Endothelial cell of umbilical vein (primary cell): ENCODE results near the gene ARPC1A. TPM values are rescaled to one million over a fixed set of nuclear protein-coding genes. Genes with fewer than 3 reads are reported as not detected.

Source experiments
- BruUV-seq: library from RNA; stranded (reverse); fragments of 400-500 nt; replicated peaks from 2 replicates; lab custom pipeline; 2021; lab: Mats Ljungman, UMichigan
- CTCF ChIA-PET: fragments of 300-600, 350-600 bp; sonication (Branson Sonifier 250); formaldehyde crosslinking; loops from one replicate; lab custom pipeline; 2021; ENCODE audit warnings: antibody characterized with exemption, inconsistent platforms; lab: Charles Lee
- POLR2A ChIA-PET: fragments of 300-600, 350-600 bp; sonication (Branson Sonifier 250); formaldehyde crosslinking; loops from one replicate; lab custom pipeline; 2021; ENCODE audit warnings: antibody characterized with exemption, inconsistent platforms; lab: Charles Lee
- DNase-seq: peaks from one replicate; pipeline ENCODE4 v3.0.0-alpha.2; 2011; ENCODE audit warnings: low read depth, low spot score
- FAIRE-seq: peaks from 2 replicates; lab custom pipeline; 2011; peaks lifted over from hg19 to GRCh38; lab: Jason Lieb, UNC
- H2AFZ ChIP-seq: 2 replicates; pipeline ENCODE4 v1.6.0; 2012; ENCODE audit warnings: low read depth, low read length, control low read depth, inconsistent platforms
- H3K27ac ChIP-seq: 2 replicates; pipeline ENCODE4 v1.5.1; 2011; ENCODE audit warnings: low read depth, mild to moderate bottlenecking, control low read depth, low read length, moderate library complexity; ENCODE audit not compliant: insufficient read depth
- H3K27me3 ChIP-seq, 2 experiments: 2 replicates each; pipeline versions ENCODE4 v1.6.0 to v1.6.1; 2011; ENCODE audit warnings: low read length in 2 of 2, mixed read lengths in 1 of 2; ENCODE audit not compliant: control insufficient read depth in 2 of 2, insufficient read depth in 2 of 2
- H3K36me3 ChIP-seq, 2 experiments: 2 replicates in 1 of 2; 3 replicates in 1 of 2; pipeline ENCODE4 v1.5.1; 2011; ENCODE audit warnings: low read length in 2 of 2, mild to moderate bottlenecking in 1 of 2, moderate library complexity in 1 of 2; ENCODE audit not compliant: control insufficient read depth in 2 of 2, insufficient read depth in 2 of 2; ENCODE audit errors: extremely low read depth in 1 of 2
- H3K4me1 ChIP-seq: 3 replicates; pipeline ENCODE4 v1.5.1; 2011; ENCODE audit warnings: mild to moderate bottlenecking, low read length; ENCODE audit not compliant: control insufficient read depth, insufficient read depth; ENCODE audit errors: extremely low read depth
- H3K4me2 ChIP-seq: 2 replicates; pipeline ENCODE4 v1.6.1; 2011; ENCODE audit warnings: low read length, control low read depth, mixed read lengths; ENCODE audit not compliant: insufficient read depth
- H3K4me3 ChIP-seq, 3 experiments: fragments of 200-600 bp in 1 of 3; sonication (generic), shearing (Covaris generic) in 1 of 3; replicated peaks in 1 of 3; 2 replicates each; pipeline ENCODE4 v1.5.1; 2011 to 2016; ENCODE audit warnings: control low read depth in 3 of 3, low read length in 3 of 3, mild to moderate bottlenecking in 2 of 3, inconsistent platforms in 1 of 3, low read depth in 1 of 3, moderate library complexity in 1 of 3; ENCODE audit not compliant: insufficient read depth in 1 of 3
- H3K79me2 ChIP-seq: 2 replicates; pipeline ENCODE4 v1.6.0; 2012; ENCODE audit warnings: low read length, inconsistent platforms; ENCODE audit not compliant: control insufficient read depth, insufficient read depth
- H3K9ac ChIP-seq: replicated peaks from 2 replicates; pipeline ENCODE3; 2011; ENCODE audit warnings: low read length, control low read depth; ENCODE audit not compliant: insufficient read depth; ENCODE audit errors: extremely low read depth
- H3K9me1 ChIP-seq: replicated peaks from 3 replicates; pipeline ENCODE4 v1.6.0; 2011; ENCODE audit warnings: mild to moderate bottlenecking, low read length; ENCODE audit not compliant: control insufficient read depth, insufficient read depth; ENCODE audit errors: extremely low read depth
- H3K9me3 ChIP-seq: replicated peaks from 2 replicates; pipeline ENCODE4 v1.5.1; 2012; ENCODE audit warnings: low read length, inconsistent platforms; ENCODE audit not compliant: control insufficient read depth, insufficient read depth
- H4K20me1 ChIP-seq: replicated peaks from 2 replicates; pipeline ENCODE3; 2011; ENCODE audit warnings: mild to moderate bottlenecking, low read length; ENCODE audit not compliant: control insufficient read depth, insufficient read depth; ENCODE audit errors: extremely low read depth
- EZH2 ChIP-seq: IDR thresholded peaks from 2 replicates; pipeline ENCODE4 v1.6.1; 2012; ENCODE audit warnings: borderline replicate concordance, low read depth, mild to moderate bottlenecking, moderate library complexity, low read length, inconsistent platforms; ENCODE audit not compliant: severe bottlenecking
- FOS ChIP-seq: IDR thresholded peaks from 2 replicates; pipeline ENCODE4 v1.6.1; 2011; ENCODE audit warnings: mild to moderate bottlenecking, low read length, moderate library complexity, borderline replicate concordance; ENCODE audit not compliant: insufficient read depth
- GATA2 ChIP-seq: IDR thresholded peaks from 2 replicates; pipeline ENCODE4 v1.7.0; 2011; ENCODE audit warnings: low read depth, mild to moderate bottlenecking, moderate library complexity, mixed read lengths, low read length; ENCODE audit not compliant: insufficient read length, insufficient read depth
- JUN ChIP-seq: IDR thresholded peaks from 2 replicates; pipeline ENCODE4 v1.6.1; 2011; ENCODE audit warnings: borderline replicate concordance, low read depth; ENCODE audit not compliant: insufficient read length, insufficient read depth
- MYC ChIP-seq: IDR thresholded peaks from one replicate; pipeline ENCODE4 v1.6.1; 2011; ENCODE audit warnings: mild to moderate bottlenecking, low read depth, low read length
- POLR2A ChIP-seq: IDR thresholded peaks from 2 replicates; pipeline ENCODE4 v1.6.1; 2012; ENCODE audit warnings: low read depth, mild to moderate bottlenecking, control low read depth, low read length
- POLR2AphosphoS5 ChIP-seq: IDR thresholded peaks from 2 replicates; pipeline ENCODE4 v1.6.1; 2012; ENCODE audit warnings: low read depth, mild to moderate bottlenecking, control low read depth, low read length, moderate library complexity; ENCODE audit not compliant: insufficient read depth
- dilution Hi-C: fragments of 300-500 bp; cut with MboI; formaldehyde crosslinking; loops from one replicate; pipeline ENCODE4 v1.15.0; 2019; ENCODE audit warnings: low sequenced_read_pairs; ENCODE audit not compliant: extremely low pct_ligation_motif_present
- intact Hi-C: fragments of 100-400 bp; cut with micrococcal nuclease; formaldehyde crosslinking; loops from one replicate; pipeline ENCODE4 v1.10.0; 2022
- polyA plus RNA-seq, 4 experiments: library from polyadenylated mRNA; depleted of rRNA in 3 of 4; stranded (reverse) in 3 of 4; unstranded in 1 of 4; fragments of >200 nt; gene quantifications; 2 replicates each; pipeline versions ENCODE4 v1.2.1 to v1.2.3, GENCODE V29; 2011 to 2012; ENCODE audit warnings: missing spikeins in 1 of 4
- total RNA-seq: library from RNA; stranded (reverse); gene quantifications from 2 replicates; pipeline ENCODE4 v1.2.3, GENCODE V29; 2021
- TF ChIP-seq, protein P1 (sequence below): IDR thresholded peaks from 2 replicates; pipeline ENCODE4 v1.6.1; 2011; ENCODE audit not compliant: insufficient read depth, insufficient read length
- TF ChIP-seq, protein P2 (sequence below), 2 donors: IDR thresholded peaks; 1 replicate in 1 of 2; 2 replicates in 1 of 2; pipeline ENCODE4 v1.5.1; 2011; ENCODE audit warnings: low read length in 2 of 2, mild to moderate bottlenecking in 2 of 2, moderate library complexity in 2 of 2, control low read depth in 1 of 2, inconsistent platforms in 1 of 2, low read depth in 1 of 2; ENCODE audit not compliant: insufficient read depth in 1 of 2; ENCODE audit errors: extremely low read depth in 1 of 2

The ARPC1A gene
- total and polyA plus RNA-seq, 2 donors (not counting 3 experiments of a cell fraction or from before 2014, with no cell fraction given) = 200 to 243 TPM

DNA sequence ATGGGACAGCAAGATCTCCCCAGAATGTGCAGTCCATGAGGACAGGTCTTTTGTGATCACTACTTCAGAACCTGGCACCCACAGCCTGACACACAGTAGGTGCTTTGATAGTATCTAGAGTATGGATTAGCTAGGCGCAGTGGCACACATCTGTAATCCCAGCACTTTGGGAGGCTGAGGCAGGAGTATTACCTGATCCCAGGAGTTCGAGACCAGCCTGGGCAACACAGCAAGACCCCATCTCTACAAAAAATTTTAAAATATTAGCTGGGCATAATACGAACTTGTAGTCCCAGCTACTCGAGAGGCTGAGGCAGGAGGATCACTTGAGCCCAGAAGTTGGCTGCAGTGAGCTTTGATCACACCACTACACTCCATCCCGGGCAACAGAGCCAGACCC is 26.5 kb downstream of the ARPC1A start:
- no peak overlapping the region for H3K27ac ChIP-seq
- H3K9ac ChIP-seq = no peak overlapping the region
- no peaks in the 10 kb centered on the region for H4K20me1 ChIP-seq
- no peaks in the 10 kb centered on the region for H3K27me3 ChIP-seq
- BruUV-seq = no TSS peak
- ChIA-PET POLR2A (no interaction called here), CTCF (interaction anchor here (0.9 kb wide), 1 partner anchor 13 kb away, joined by 3 read pairs; no protein-coding TSS in a partner anchor)
- no peak overlapping the region for H3K4me3 ChIP-seq
- H3K79me2 ChIP-seq = no peaks in the 10 kb centered on the region
- no peaks in the 10 kb centered on the region for H3K9me1 ChIP-seq
- no peak overlapping the region for H3K4me2 ChIP-seq
- FAIRE-seq = no peak
- H3K36me3 ChIP-seq = peaks cover 10 to 27% of the 10 kb centered on the region in 2 experiments
- no peak for TF ChIP-seq POLR2AphosphoS5
- no peak for TF ChIP-seq GATA2
- no peak for TF ChIP-seq MYC
- no peak for TF ChIP-seq FOS
- no peaks in the 10 kb centered on the region for H3K9me3 ChIP-seq
- no peaks in the 10 kb centered on the region for H3K4me1 ChIP-seq
- H2AFZ ChIP-seq = no peak overlapping the region
- dilution Hi-C loops = no loop called here
- intact Hi-C loops = no loop called here
- DNase-seq = no peak

DNA sequence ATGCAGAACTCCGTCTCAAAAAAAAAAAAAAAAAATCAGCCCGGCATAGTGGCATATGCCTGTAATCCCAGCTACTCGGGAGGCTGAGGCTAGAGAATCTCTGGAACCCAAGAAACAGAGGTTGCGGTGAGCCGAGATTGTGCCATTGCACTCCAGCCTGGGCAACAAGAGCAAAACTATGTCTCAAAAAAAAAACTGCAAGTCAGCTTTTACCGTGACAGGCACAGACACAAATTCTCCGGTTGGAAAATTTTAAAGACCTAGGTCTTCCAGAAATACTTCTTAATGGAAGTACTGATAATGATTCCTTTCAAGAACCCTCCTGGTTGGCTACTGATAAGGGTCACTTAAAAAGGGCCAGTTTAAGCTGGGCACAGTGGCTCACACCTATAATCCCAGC is 29.4 kb downstream of the ARPC1A start:
- H3K4me1 ChIP-seq = no peaks in the 10 kb centered on the region
- H3K9me1 ChIP-seq = no peaks in the 10 kb centered on the region
- H3K27me3 ChIP-seq = no peaks in the 10 kb centered on the region
- no peak overlapping the region for H3K9ac ChIP-seq
- no peak for TF ChIP-seq POLR2A
- no peak for TF ChIP-seq EZH2
- TF ChIP-seq, protein P1, sequence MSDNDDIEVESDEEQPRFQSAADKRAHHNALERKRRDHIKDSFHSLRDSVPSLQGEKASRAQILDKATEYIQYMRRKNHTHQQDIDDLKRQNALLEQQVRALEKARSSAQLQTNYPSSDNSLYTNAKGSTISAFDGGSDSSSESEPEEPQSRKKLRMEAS = no peak
- no peak for TF ChIP-seq MYC
- no peak for TF ChIP-seq JUN
- no peak for TF ChIP-seq FOS
- TF ChIP-seq, protein P2, sequence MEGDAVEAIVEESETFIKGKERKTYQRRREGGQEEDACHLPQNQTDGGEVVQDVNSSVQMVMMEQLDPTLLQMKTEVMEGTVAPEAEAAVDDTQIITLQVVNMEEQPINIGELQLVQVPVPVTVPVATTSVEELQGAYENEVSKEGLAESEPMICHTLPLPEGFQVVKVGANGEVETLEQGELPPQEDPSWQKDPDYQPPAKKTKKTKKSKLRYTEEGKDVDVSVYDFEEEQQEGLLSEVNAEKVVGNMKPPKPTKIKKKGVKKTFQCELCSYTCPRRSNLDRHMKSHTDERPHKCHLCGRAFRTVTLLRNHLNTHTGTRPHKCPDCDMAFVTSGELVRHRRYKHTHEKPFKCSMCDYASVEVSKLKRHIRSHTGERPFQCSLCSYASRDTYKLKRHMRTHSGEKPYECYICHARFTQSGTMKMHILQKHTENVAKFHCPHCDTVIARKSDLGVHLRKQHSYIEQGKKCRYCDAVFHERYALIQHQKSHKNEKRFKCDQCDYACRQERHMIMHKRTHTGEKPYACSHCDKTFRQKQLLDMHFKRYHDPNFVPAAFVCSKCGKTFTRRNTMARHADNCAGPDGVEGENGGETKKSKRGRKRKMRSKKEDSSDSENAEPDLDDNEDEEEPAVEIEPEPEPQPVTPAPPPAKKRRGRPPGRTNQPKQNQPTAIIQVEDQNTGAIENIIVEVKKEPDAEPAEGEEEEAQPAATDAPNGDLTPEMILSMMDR (IDR thresholded peaks at IDR 0.05; ENCODE audit: extremely low read depth in 1 of 2, insufficient read depth in 1 of 2, low read depth in 1 of 2, low read length in 2 of 2) = no peak
- TF ChIP-seq POLR2AphosphoS5 = no peak
- TF ChIP-seq GATA2 = no peak
- no peak overlapping the region for H3K27ac ChIP-seq
- no peak overlapping the region for H3K4me3 ChIP-seq
- DNase-seq (no peak), FAIRE-seq (no peak)
- no peaks in the 10 kb centered on the region for H4K20me1 ChIP-seq
- no peak overlapping the region for H2AFZ ChIP-seq
- intact Hi-C loops (no loop called here), dilution Hi-C loops (no loop called here)
- BruUV-seq = no TSS peak
- peaks cover 21 to 42% of the 10 kb centered on the region in 2 experiments for H3K36me3 ChIP-seq
- no peak overlapping the region for H3K4me2 ChIP-seq
- CTCF ChIA-PET = no interaction called here
- no peaks in the 10 kb centered on the region for H3K9me3 ChIP-seq
- no peaks in the 10 kb centered on the region for H3K79me2 ChIP-seq
- POLR2A ChIA-PET = no interaction called here
